ENCODE measurements around the gene SNTG2.
"Not testable (repeated sequence)": the region's sequence is repeated elsewhere in the genome, so short reads cannot be mapped to it uniquely, and the experiment has no call there.

SNTG2 gene

GRCh38 chr2:1400943-1401735 lies 450.5 kb downstream of the SNTG2 start:
- DNase-seq = no peak

GRCh38 chr2:1402064-1402463 lies 451.4 kb downstream of the SNTG2 start:
- DNase-seq = no peak

GRCh38 chr2:1403565-1403964 lies 452.9 kb downstream of the SNTG2 start:
- DNase-seq = no peak

- DNase-seq = no peak
These were observed 454.5 kb downstream of the SNTG2 start for GRCh38 chr2:1405124-1405523.

GRCh38 chr2:1405967-1406366 lies 455.3 kb downstream of the SNTG2 start:
- no peak for DNase-seq

GRCh38 chr2:1406434-1406833 lies 455.8 kb downstream of the SNTG2 start:
- no peak for DNase-seq

GRCh38 chr2:1407950-1408675 lies 457.5 kb downstream of the SNTG2 start:
- no peak for DNase-seq

GRCh38 chr2:1413156-1413710 lies 462.6 kb downstream of the SNTG2 start, which contains the start of gene TPO:
TPO (plus strand) TSS chr2:1413463; CDS start chr2:1414409, 946 bp downstream.
- DNase-seq = no peak

GRCh38 chr2:1414121-1414520 lies 463.5 kb downstream of the SNTG2 start:
- no peak for DNase-seq

- not testable (repeated sequence) for DNase-seq
These were observed 464.3 kb downstream of the SNTG2 start for GRCh38 chr2:1414901-1415300.

- no peak for DNase-seq
These were observed 464.9 kb downstream of the SNTG2 start for GRCh38 chr2:1415501-1415900.

Measured in hematopoietic multipotent progenitor cell treated with erythropoietin and hydrocortisone succinate and interleukin-3 and kit ligand, for 8 days (in vitro differentiated cells).